HG02840 (cell line): ENCODE measurements around the gene SLC16A10.
"Not testable (repeated sequence)": the region's sequence is repeated elsewhere in the genome, so short reads cannot be mapped to it uniquely, and the experiment has no call there.

Source experiments
- ATAC-seq: cut with Tn5 transposase; IDR thresholded peaks from one replicate; pipeline ENCODE4 v1.9.1; 2021; ENCODE audit warnings: mild to moderate bottlenecking, moderate library complexity, moderate number of reproducible peaks; ENCODE audit not compliant: unreplicated experiment, low FRiP score

Gene SLC16A10

GRCh38 chr6:111087106-111087835, at the start of gene SLC16A10:
Gene SLC16A10 (plus strand): TSS chr6:111087503. CDS start chr6:111087753, 250 bp downstream.
- peak; percentile 76 for ATAC-seq

GRCh38 chr6:111038534-111039252, 48.6 kb upstream of the SLC16A10 start:
- ATAC-seq: no peak

GRCh38 chr6:111041917-111042316, 45.4 kb upstream of the SLC16A10 start:
- ATAC-seq: no peak

GRCh38 chr6:111047244-111047643, 40.1 kb upstream of the SLC16A10 start:
- ATAC-seq: no peak

GRCh38 chr6:111050261-111051023, 36.9 kb upstream of the SLC16A10 start:
- no peak for ATAC-seq

GRCh38 chr6:111052171-111052570, 35.1 kb upstream of the SLC16A10 start:
- no peak for ATAC-seq

- ATAC-seq: no peak
Observed at GRCh38 chr6:111057074-111057752, 30.1 kb upstream of the SLC16A10 start.

- no peak for ATAC-seq
Observed at GRCh38 chr6:111061508-111061907, 25.8 kb upstream of the SLC16A10 start.

- ATAC-seq: not testable (repeated sequence)
Observed at GRCh38 chr6:111061985-111062384, 25.3 kb upstream of the SLC16A10 start.

GRCh38 chr6:111062860-111063259, 24.4 kb upstream of the SLC16A10 start:
- not testable (repeated sequence) for ATAC-seq

- no peak for ATAC-seq
Observed at GRCh38 chr6:111068109-111068865, 19.0 kb upstream of the SLC16A10 start.

GRCh38 chr6:111068866-111069234, 18.5 kb upstream of the SLC16A10 start:
- ATAC-seq: no peak

GRCh38 chr6:111069382-111070104, 17.8 kb upstream of the SLC16A10 start:
- ATAC-seq: no peak

GRCh38 chr6:111070105-111071005, 16.9 kb upstream of the SLC16A10 start:
- no peak for ATAC-seq

- no peak for ATAC-seq
Observed at GRCh38 chr6:111072801-111073360, 14.4 kb upstream of the SLC16A10 start.

- no peak for ATAC-seq
Observed at GRCh38 chr6:111074311-111074710, 13.0 kb upstream of the SLC16A10 start.

GRCh38 chr6:111076024-111076695, 11.1 kb upstream of the SLC16A10 start:
- no peak for ATAC-seq
